Fibroblast of lung (primary cell): ENCODE measurements around the gene TEKT4. TPM values are rescaled to one million over a fixed set of nuclear protein-coding genes. Genes with fewer than 3 reads are reported as not detected.

Experiments used
- polyA plus RNA-seq, 2 donors: library from polyadenylated mRNA; depleted of rRNA in 1 of 2; stranded (reverse) in 1 of 2; unstranded in 1 of 2; fragments of >200 nt; gene quantifications; 2 replicates each; pipeline ENCODE4 v1.2.1, GENCODE V29; 2011 to 2012; ENCODE audit warnings: missing spikeins in 1 of 2
- total RNA-seq: library from RNA; depleted of rRNA; stranded (reverse); fragments of >200 nt; gene quantifications from 2 replicates; pipeline ENCODE4 v1.2.1, GENCODE V29; 2014

TEKT4 gene
- total and polyA plus RNA-seq, 2 donors (not counting 1 experiment from before 2014, with no cell fraction given): not detected

Other genes starting within 250 kb of the TEKT4 start
- gene MAL, start 154.3 kb downstream of the TEKT4 start, total RNA-seq: under 0.01 TPM in 1 of 2 replicates, not detected in the other
- gene MAL, start 154.3 kb downstream of the TEKT4 start, polyA plus RNA-seq: not detected in 2 replicates